H9 (cell line): Measurements from ENCODE around the gene VRK1. TPM values are rescaled to one million over a fixed set of nuclear protein-coding genes. Genes with fewer than 3 reads are reported as not detected.
A peak's percentile ranks its signal among the peaks of the same experiment; 100 is the strongest.

Experiments used
- DNase-seq: peaks from one replicate; pipeline ENCODE4 v3.0.0-alpha.2; 2017
- H2AFZ ChIP-seq: one replicate; pipeline ENCODE4 v1.6.1; 2013; ENCODE audit warnings: mild to moderate bottlenecking, low read length, control low read depth, moderate library complexity
- H2AK5ac ChIP-seq: 2 replicates; pipeline ENCODE4 v1.6.1; 2013; ENCODE audit warnings: low read length, control low read depth, mixed read lengths; ENCODE audit not compliant: insufficient read length
- H2BK120ac ChIP-seq: one replicate; pipeline ENCODE4 v1.6.1; 2013; ENCODE audit warnings: low read depth, mild to moderate bottlenecking, low read length, control low read depth, inconsistent platforms; ENCODE audit not compliant: poor library complexity, severe bottlenecking
- H2BK12ac ChIP-seq: 2 replicates; pipeline ENCODE4 v1.6.1; 2013; ENCODE audit warnings: low read length, control low read depth, mixed read lengths, low read depth; ENCODE audit not compliant: insufficient read length
- H2BK15ac ChIP-seq: 2 replicates; pipeline ENCODE4 v1.6.1; 2013; ENCODE audit warnings: low read depth, low read length, control low read depth
- H2BK20ac ChIP-seq: one replicate; pipeline ENCODE4 v1.6.1; 2013; ENCODE audit warnings: low read depth, mild to moderate bottlenecking, low read length, control low read depth, inconsistent platforms; ENCODE audit not compliant: poor library complexity, severe bottlenecking
- H2BK5ac ChIP-seq: 2 replicates; pipeline ENCODE4 v1.6.1; 2013; ENCODE audit warnings: low read length, control low read depth, mixed read lengths; ENCODE audit not compliant: insufficient read length
- H3K14ac ChIP-seq: 2 replicates; pipeline ENCODE4 v1.6.1; 2013; ENCODE audit warnings: low read length, control low read depth; ENCODE audit not compliant: insufficient read depth
- H3K18ac ChIP-seq: 2 replicates; pipeline ENCODE4 v1.6.1; 2013; ENCODE audit warnings: low read depth, mild to moderate bottlenecking, mixed read lengths, low read length, control low read depth; ENCODE audit not compliant: insufficient read length
- H3K23ac ChIP-seq: 2 replicates; pipeline ENCODE4 v1.6.1; 2013; ENCODE audit warnings: low read length, control low read depth, mixed read lengths, low read depth; ENCODE audit not compliant: insufficient read length
- H3K23me2 ChIP-seq: 2 replicates; pipeline ENCODE4 v1.6.1; 2013; ENCODE audit warnings: low read depth, mild to moderate bottlenecking, mixed read lengths, low read length, control low read depth; ENCODE audit not compliant: insufficient read length, poor library complexity, severe bottlenecking
- H3K27ac ChIP-seq: 2 replicates; pipeline ENCODE4 v1.5.1; 2013; ENCODE audit warnings: low read length, control low read depth, mixed read lengths, low read depth; ENCODE audit not compliant: insufficient read length
- H3K27me3 ChIP-seq: 2 replicates; pipeline ENCODE4 v1.6.1; 2013; ENCODE audit warnings: low read length, control low read depth, inconsistent platforms; ENCODE audit not compliant: insufficient read depth
- H3K4ac ChIP-seq: 2 replicates; pipeline ENCODE4 v1.6.1; 2013; ENCODE audit warnings: low read depth, mild to moderate bottlenecking, control low read depth, inconsistent platforms, low read length, moderate library complexity
- H3K4me1 ChIP-seq: 2 replicates; pipeline ENCODE4 v1.6.1; 2013; ENCODE audit warnings: low read length, control low read depth, inconsistent platforms; ENCODE audit not compliant: insufficient read depth
- H3K4me2 ChIP-seq: 2 replicates; pipeline ENCODE4 v1.6.1; 2013; ENCODE audit warnings: low read length, control low read depth, mixed read lengths; ENCODE audit not compliant: insufficient read length, insufficient read depth
- H3K56ac ChIP-seq: 2 replicates; pipeline ENCODE4 v1.6.1; 2013; ENCODE audit warnings: low read depth, mild to moderate bottlenecking, mixed read lengths, low read length, control low read depth; ENCODE audit not compliant: insufficient read length
- H3K79me1 ChIP-seq: 2 replicates; pipeline ENCODE4 v1.6.1; 2013; ENCODE audit warnings: low read depth, mild to moderate bottlenecking, moderate library complexity, low read length, control low read depth, inconsistent platforms; ENCODE audit not compliant: insufficient read depth, poor library complexity, severe bottlenecking
- H3K79me2 ChIP-seq: 2 replicates; pipeline ENCODE4 v1.6.1; 2013; ENCODE audit warnings: low read length, control low read depth, inconsistent platforms; ENCODE audit not compliant: insufficient read depth
- H3K9ac ChIP-seq: 2 replicates; pipeline ENCODE4 v1.6.1; 2013; ENCODE audit warnings: low read length, control low read depth, mixed read lengths; ENCODE audit not compliant: insufficient read length; ENCODE audit errors: extremely low read depth
- H3K9me3 ChIP-seq: one replicate; pipeline ENCODE4 v1.6.1; 2013; ENCODE audit warnings: low read depth, low read length, inconsistent platforms; ENCODE audit not compliant: control insufficient read depth
- H3T11ph ChIP-seq: one replicate; pipeline ENCODE4 v1.6.1; 2013; ENCODE audit warnings: mild to moderate bottlenecking, low read length, control low read depth, inconsistent platforms
- H4K20me1 ChIP-seq: one replicate; pipeline ENCODE4 v1.6.1; 2013; ENCODE audit not compliant: control insufficient read depth, insufficient read length, insufficient read depth
- H4K5ac ChIP-seq: 2 replicates; pipeline ENCODE4 v1.6.1; 2013; ENCODE audit warnings: low read depth, mild to moderate bottlenecking, mixed read lengths, low read length, control low read depth; ENCODE audit not compliant: insufficient read length
- H4K8ac ChIP-seq: replicated peaks from 2 replicates; pipeline ENCODE4 v1.6.1; 2013; ENCODE audit warnings: low read length, control low read depth, mixed read lengths, low read depth; ENCODE audit not compliant: insufficient read length
- H4K91ac ChIP-seq: 2 replicates; pipeline ENCODE4 v1.6.1; 2013; ENCODE audit warnings: low read depth, mild to moderate bottlenecking, moderate library complexity, mixed read lengths, low read length, control low read depth; ENCODE audit not compliant: insufficient read length
- H3K27ac Mint-ChIP-seq, 3 experiments: 2 replicates in 2 of 3; 3 replicates in 1 of 3; pipeline ENCODE4 v1.8.0; 2020 to 2021; ENCODE audit warnings: mixed read lengths in 3 of 3, mild to moderate bottlenecking in 1 of 3, moderate library complexity in 1 of 3
- H3K27me3 Mint-ChIP-seq: 2 replicates; pipeline ENCODE4 v1.8.0; 2021; ENCODE audit warnings: low read depth, mild to moderate bottlenecking, moderate library complexity, mixed read lengths
- H3K36me3 Mint-ChIP-seq, 3 experiments: 2 replicates in 2 of 3; 3 replicates in 1 of 3; pipeline ENCODE4 v1.8.0; 2020 to 2021; ENCODE audit warnings: low read depth in 3 of 3, mixed read lengths in 3 of 3; ENCODE audit not compliant: insufficient read depth in 1 of 3
- H3K4me1 Mint-ChIP-seq, 2 experiments: 2 replicates each; pipeline ENCODE4 v1.8.0; 2020; ENCODE audit warnings: mixed read lengths in 2 of 2
- H3K4me3 Mint-ChIP-seq, 2 experiments: 2 replicates in 1 of 2; 3 replicates in 1 of 2; pipeline ENCODE4 v1.8.0; 2020 to 2021; ENCODE audit warnings: mild to moderate bottlenecking in 2 of 2, mixed read lengths in 2 of 2, moderate library complexity in 1 of 2
- H3K9me3 Mint-ChIP-seq, 2 experiments: 2 replicates in 1 of 2; 3 replicates in 1 of 2; pipeline ENCODE4 v1.8.0; 2020; ENCODE audit warnings: mild to moderate bottlenecking in 2 of 2, mixed read lengths in 2 of 2, moderate library complexity in 1 of 2
- WGBS: extraction: QIAGEN DNeasy Blood & Tissue Kit; methylation state at CpG from one replicate; pipeline ENCODE4 v1.1.7; 2013; ENCODE audit warnings: missing lambda C conversion rate, low lambda C conversion rate, mixed read lengths; ENCODE audit not compliant: insufficient read length; ENCODE audit errors: extremely low coverage; 5-methylcytosine and 5-hydroxymethylcytosine counted together
- total RNA-seq: library from RNA; stranded (reverse); gene quantifications from 2 replicates; pipeline ENCODE4 v1.2.1, GENCODE V29; 2021
- TF ChIP-seq, protein P1 (sequence below): fragments of 200-600 bp; sonication (generic); conservative IDR thresholded peaks from 3 replicates; pipeline ENCODE4 v1.8.0; 2021; ENCODE audit warnings: antibody characterized with exemption, mild to moderate bottlenecking

The VRK1 gene
- total RNA-seq, 1 experiment from 2014 or later = 55.7 TPM

DNA sequence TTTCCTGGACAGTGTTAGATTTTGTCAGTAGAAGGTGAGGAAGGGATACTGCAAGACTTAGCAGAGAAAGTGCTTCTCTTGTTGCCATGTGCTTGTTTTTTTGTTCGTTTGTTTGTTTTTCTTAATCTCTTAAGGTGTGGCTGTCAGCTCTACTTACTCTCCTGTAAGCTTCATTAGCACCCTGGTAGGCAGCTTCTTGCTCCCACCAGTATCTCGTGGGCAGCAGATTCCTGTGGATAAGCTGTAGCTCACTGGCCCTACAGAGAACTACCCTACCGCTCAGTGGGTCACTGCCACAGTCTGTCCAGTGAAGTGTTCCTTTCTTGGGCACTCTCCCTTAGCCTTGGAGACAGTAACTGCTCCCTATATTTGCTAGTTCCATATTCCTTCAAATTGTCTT, 30.1 kb downstream of the VRK1 start:
- no peak overlapping the region for H3K4me3 Mint-ChIP-seq
- H2BK12ac ChIP-seq = no peak overlapping the region
- no peak overlapping the region for H2AK5ac ChIP-seq
- H4K8ac ChIP-seq = no peak overlapping the region
- H3K27ac ChIP-seq = no peak overlapping the region
- H3K14ac ChIP-seq = no peak overlapping the region
- H3K36me3 Mint-ChIP-seq = peaks cover 0 to 8% (median 4%) of the 10 kb centered on the region in 3 experiments; a peak in 3 of 7 replicates
- H3K79me2 ChIP-seq = peaks cover 14% of the 10 kb centered on the region; the same call in 1 of the 2 replicates
- H3K79me1 ChIP-seq = peaks cover 5% of the 10 kb centered on the region
- H3K27ac Mint-ChIP-seq = peak overlapping the region; percentile 15 to 80 (median 41); a peak in 4 of 7 replicates
- H3T11ph ChIP-seq = no peak overlapping the region
- peaks cover 9 to 15% of the 10 kb centered on the region in 2 experiments for H3K4me1 Mint-ChIP-seq
- H3K9ac ChIP-seq = no peak overlapping the region
- H4K91ac ChIP-seq = no peak overlapping the region
- no peak overlapping the region for H3K18ac ChIP-seq
- no peak overlapping the region for H3K4ac ChIP-seq
- H3K27me3 ChIP-seq = no peaks in the 10 kb centered on the region
- no peaks in the 10 kb centered on the region; the same call in 1 of the 2 replicates for H3K4me1 ChIP-seq
- H4K20me1 ChIP-seq = no peaks in the 10 kb centered on the region
- TF ChIP-seq, protein P1, sequence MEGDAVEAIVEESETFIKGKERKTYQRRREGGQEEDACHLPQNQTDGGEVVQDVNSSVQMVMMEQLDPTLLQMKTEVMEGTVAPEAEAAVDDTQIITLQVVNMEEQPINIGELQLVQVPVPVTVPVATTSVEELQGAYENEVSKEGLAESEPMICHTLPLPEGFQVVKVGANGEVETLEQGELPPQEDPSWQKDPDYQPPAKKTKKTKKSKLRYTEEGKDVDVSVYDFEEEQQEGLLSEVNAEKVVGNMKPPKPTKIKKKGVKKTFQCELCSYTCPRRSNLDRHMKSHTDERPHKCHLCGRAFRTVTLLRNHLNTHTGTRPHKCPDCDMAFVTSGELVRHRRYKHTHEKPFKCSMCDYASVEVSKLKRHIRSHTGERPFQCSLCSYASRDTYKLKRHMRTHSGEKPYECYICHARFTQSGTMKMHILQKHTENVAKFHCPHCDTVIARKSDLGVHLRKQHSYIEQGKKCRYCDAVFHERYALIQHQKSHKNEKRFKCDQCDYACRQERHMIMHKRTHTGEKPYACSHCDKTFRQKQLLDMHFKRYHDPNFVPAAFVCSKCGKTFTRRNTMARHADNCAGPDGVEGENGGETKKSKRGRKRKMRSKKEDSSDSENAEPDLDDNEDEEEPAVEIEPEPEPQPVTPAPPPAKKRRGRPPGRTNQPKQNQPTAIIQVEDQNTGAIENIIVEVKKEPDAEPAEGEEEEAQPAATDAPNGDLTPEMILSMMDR = no peak
- no peaks in the 10 kb centered on the region for H3K9me3 ChIP-seq
- H3K23ac ChIP-seq = no peak overlapping the region
- H2BK15ac ChIP-seq = no peak overlapping the region
- no peaks in the 10 kb centered on the region for H3K23me2 ChIP-seq
- no peak overlapping the region for H4K5ac ChIP-seq
- H2BK5ac ChIP-seq = no peak overlapping the region
- no CpG with 5 or more reads among the region's 3 CpGs for WGBS
- DNase-seq = no peak
- H3K9me3 Mint-ChIP-seq = peaks cover 0 to 2% of the 10 kb centered on the region in 2 experiments; a peak in 1 of 5 replicates
- H3K56ac ChIP-seq = no peak overlapping the region
- no peak overlapping the region for H3K4me2 ChIP-seq
- H3K27me3 Mint-ChIP-seq = no peaks in the 10 kb centered on the region
- no peak overlapping the region for H2AFZ ChIP-seq
- H2BK120ac ChIP-seq = no peak overlapping the region
- no peak overlapping the region for H2BK20ac ChIP-seq
